HG02870 (cell line): ENCODE results near the gene DAB1.

Experiments used
- ATAC-seq: cut with Tn5 transposase; IDR thresholded peaks from one replicate; pipeline ENCODE4 v1.9.1; 2021; ENCODE audit warnings: mild to moderate bottlenecking, moderate library complexity; ENCODE audit not compliant: unreplicated experiment

DAB1 gene

DNA sequence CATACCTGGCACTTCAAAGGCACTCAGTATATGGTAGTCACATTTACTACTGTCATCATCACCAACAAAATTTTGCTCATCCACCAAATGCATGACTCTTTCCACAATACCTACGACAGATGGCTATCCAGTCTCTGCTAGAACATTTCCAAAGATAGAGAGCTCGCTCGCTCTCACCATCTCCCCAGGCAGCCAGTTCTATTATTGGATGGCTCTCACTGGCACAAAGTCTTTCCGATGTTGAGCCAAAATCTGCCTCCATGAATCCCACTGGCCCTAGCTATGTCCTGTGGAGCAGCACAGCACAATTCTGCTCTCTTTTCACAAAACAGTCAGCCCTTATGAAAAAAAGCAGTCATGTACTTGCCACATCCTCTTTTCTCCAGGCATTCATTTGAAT lies 102.1 kb downstream of the DAB1 start:
- ATAC-seq, result no peak

GRCh38 chr1:57319791-57320190 lies 104.1 kb downstream of the DAB1 start:
- no peak for ATAC-seq

DNA sequence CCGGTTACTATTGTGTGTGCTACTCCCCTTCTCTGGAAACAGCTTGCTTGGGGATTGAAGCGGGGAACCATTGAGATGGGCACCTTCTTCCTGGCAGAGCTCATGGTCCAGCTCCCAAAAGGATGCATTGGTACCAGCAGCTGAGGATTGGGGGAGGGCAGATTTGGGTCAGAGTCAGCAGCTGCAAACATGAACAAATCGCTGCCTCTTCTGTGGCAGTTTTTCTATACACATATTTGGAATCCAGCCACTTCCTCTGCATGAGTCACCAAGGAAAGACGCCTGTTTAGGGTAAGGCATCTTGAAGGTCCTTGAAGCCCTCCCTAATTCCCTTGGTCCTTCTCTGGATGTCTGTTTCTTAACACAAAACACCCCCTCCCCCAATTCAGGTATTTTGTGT lies 104.7 kb downstream of the DAB1 start:
- no peak for ATAC-seq

DNA sequence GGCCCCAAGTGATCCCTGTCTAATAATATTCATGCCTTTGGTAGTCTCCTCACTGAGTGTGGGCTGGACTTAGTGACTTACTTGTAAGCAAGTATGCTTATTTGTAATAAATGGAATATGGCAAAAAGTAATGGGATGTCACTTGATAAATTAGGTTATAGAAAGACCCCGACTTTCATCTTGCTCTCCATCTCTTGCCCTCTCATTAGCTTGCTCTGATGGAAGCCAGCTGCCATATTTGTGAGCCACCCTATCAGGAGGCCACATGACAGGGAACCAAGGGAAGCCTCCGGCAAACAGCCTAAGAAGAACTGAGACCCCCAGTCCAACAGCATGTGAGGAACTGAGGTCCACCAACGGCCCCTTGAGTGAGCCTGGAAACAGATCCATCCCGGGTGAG lies 107.0 kb downstream of the DAB1 start:
- no peak for ATAC-seq

- ATAC-seq, result no peak
These were observed 107.6 kb downstream of the DAB1 start for GRCh38 chr1:57316291-57316690.

GRCh38 chr1:57312869-57313268 lies 111.0 kb downstream of the DAB1 start:
- no peak for ATAC-seq

GRCh38 chr1:57311411-57311810 lies 112.4 kb downstream of the DAB1 start:
- ATAC-seq, result no peak

- no peak for ATAC-seq
These were observed 112.9 kb downstream of the DAB1 start for GRCh38 chr1:57311006-57311405.

- ATAC-seq, result no peak
These were observed 114.2 kb downstream of the DAB1 start for GRCh38 chr1:57309630-57310029.

GRCh38 chr1:57307392-57308170 lies 116.3 kb downstream of the DAB1 start:
- ATAC-seq, result no peak

GRCh38 chr1:57304591-57304990 lies 119.3 kb downstream of the DAB1 start:
- no peak for ATAC-seq

DNA sequence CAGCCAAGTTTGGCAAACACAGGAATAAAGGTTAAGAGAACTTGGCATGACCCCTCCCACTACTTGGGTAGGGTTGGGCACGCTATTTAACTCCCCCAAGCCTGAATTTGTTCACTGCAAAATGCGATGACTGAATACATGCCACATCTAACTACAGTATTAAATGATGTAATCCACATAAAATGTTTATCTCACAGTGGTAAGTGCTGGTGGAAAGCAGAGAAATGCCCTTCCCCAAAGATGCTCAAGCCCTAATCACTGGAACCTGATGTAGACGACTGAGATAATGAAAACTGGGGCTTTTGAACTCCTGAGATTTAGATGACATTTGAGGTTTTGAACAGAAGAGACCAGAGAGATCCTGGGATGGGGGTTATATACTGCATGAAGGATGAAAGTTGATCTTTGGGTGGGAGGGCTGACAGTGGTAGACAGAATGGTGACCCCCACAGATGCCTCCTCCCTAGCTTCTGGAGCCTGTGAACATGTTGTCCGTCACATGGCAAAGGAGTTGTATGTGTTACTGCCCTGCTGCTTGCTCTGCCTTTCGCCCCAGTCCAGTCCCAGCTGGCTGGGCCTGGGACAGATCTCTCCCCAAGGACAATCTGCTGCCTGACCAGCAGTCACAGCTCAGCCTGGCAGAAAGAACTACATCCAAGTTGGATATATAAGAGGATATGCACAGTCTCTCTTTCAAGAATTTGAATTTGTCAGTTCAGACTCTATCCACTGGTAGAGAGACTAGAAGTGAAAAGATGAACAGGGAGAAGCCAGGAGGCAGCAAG lies 120.9 kb downstream of the DAB1 start:
- no peak for ATAC-seq

GRCh38 chr1:57300186-57300585 lies 123.7 kb downstream of the DAB1 start:
- no peak for ATAC-seq

DNA sequence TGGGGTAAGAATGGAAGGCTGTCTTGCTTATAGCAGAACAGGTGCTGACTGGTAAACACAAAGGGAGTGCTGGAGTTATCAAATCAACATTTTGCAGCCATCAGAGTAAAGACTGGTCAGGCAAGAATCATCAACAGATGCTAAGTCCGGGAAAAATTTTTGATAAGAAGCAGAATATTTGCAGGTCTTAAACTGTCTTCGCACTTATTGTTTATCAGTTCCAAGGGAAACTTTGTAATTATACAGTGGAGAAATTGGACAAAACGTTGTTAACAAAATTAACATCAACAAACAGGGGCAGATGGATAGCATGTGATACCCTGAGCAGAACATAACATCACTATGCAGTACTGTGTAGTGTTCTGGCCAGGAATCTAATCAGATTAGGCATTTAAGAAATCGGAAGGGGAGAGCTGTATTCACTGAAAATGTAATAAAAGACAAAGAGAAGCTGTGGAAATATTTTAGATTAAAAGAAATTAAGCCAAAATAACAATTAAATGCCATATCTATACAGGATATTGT lies 127.1 kb downstream of the DAB1 start:
- ATAC-seq, result no peak

DNA sequence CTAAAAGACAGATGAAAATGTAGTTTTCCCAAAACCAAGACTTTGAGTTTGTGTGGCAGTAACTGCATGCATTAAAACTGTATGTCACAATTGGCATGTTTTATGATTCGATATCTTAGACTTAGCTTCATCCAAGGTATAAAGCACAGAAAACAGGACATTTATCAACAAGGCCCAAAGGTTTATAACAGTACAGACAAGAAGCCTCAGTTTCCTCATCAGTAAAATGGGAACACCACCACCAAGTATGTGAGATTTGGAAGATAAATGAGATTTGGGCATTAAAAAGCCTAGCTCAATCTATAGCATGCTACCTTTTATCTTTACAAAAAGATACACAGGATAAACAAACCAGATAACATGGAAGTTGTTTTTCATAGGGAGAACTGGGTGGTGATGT lies 128.5 kb downstream of the DAB1 start:
- no peak for ATAC-seq

GRCh38 chr1:57294177-57294576 lies 129.7 kb downstream of the DAB1 start:
- no peak for ATAC-seq

GRCh38 chr1:57293214-57293613 lies 130.6 kb downstream of the DAB1 start:
- no peak for ATAC-seq

DNA sequence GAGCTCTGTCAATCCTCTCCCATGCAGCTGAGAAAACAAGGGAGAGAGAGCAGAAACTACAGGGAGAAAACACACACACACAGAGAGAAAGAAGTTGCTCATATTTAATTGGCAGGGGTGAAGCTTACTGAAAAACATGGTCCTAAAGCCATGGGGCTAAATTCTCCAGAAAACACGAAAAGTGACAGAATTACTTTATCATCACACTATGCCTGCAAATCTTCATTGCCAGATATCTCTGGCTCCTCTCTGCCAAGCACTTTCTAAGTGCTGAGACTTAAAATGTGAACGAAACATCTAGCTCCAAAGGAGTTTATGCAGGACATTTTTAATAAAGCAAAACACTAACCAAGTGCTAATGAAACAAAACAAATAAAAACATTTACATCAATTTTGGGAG lies 134.1 kb downstream of the DAB1 start:
- ATAC-seq, result no peak

DNA sequence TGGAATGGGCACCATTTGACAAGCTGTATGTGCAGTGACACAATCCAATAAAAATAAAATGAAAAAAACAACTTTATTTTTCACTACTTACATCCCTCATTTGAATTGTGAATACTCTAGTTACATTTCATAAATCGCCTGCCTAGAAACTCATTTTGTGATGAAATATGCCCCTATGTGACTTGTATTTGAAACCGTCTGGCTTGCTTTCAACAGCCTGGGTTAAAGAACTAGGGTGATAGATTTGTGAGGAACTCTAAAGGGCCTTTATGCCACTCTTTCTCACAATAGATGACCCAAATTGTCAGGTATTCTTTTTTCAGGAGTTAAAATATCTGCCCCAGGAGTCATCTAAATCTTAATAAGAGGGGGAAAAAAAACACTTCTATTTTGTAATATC lies 137.9 kb downstream of the DAB1 start:
- no peak for ATAC-seq

DNA sequence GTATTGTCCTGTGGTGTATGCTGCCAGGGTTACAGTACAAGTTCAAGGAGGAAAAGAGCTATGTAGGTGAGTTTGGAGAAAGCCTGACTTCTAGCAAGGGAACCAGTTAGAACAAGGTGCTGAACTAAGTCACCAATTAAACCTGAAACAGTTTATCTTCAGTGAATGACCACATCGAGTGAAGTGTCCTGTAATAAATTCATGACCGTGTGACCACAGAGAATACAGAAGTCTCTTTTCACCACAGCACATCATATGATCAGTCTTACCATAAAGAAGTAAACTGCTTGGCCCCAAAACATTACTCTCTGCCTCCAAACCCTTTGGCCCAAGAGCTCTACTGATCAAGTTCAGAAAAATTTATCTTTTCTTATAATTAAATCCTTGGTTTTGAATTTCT lies 141.4 kb downstream of the DAB1 start:
- no peak for ATAC-seq

- ATAC-seq, result no peak
These were observed 142.5 kb downstream of the DAB1 start for GRCh38 chr1:57281324-57281723.
